Endothelial cell of umbilical vein (primary cell): Measurements from ENCODE around the gene VSTM4. TPM values are rescaled to one million over a fixed set of nuclear protein-coding genes. Genes with fewer than 3 reads are reported as not detected.

Source experiments
- BruUV-seq: library from RNA; stranded (reverse); fragments of 400-500 nt; replicated peaks from 2 replicates; lab custom pipeline; 2021; lab: Mats Ljungman, UMichigan
- CTCF ChIA-PET: fragments of 300-600, 350-600 bp; sonication (Branson Sonifier 250); formaldehyde crosslinking; loops from one replicate; lab custom pipeline; 2021; ENCODE audit warnings: antibody characterized with exemption, inconsistent platforms; lab: Charles Lee
- POLR2A ChIA-PET: fragments of 300-600, 350-600 bp; sonication (Branson Sonifier 250); formaldehyde crosslinking; loops from one replicate; lab custom pipeline; 2021; ENCODE audit warnings: antibody characterized with exemption, inconsistent platforms; lab: Charles Lee
- DNase-seq: peaks from one replicate; pipeline ENCODE4 v3.0.0-alpha.2; 2011; ENCODE audit warnings: low read depth, low spot score
- FAIRE-seq: peaks from 2 replicates; lab custom pipeline; 2011; peaks lifted over from hg19 to GRCh38; lab: Jason Lieb, UNC
- H2AFZ ChIP-seq: 2 replicates; pipeline ENCODE4 v1.6.0; 2012; ENCODE audit warnings: low read depth, low read length, control low read depth, inconsistent platforms
- H3K27ac ChIP-seq: 2 replicates; pipeline ENCODE4 v1.5.1; 2011; ENCODE audit warnings: low read depth, mild to moderate bottlenecking, control low read depth, low read length, moderate library complexity; ENCODE audit not compliant: insufficient read depth
- H3K27me3 ChIP-seq, 2 experiments: 2 replicates each; pipeline versions ENCODE4 v1.6.0 to v1.6.1; 2011; ENCODE audit warnings: low read length in 2 of 2, mixed read lengths in 1 of 2; ENCODE audit not compliant: control insufficient read depth in 2 of 2, insufficient read depth in 2 of 2
- H3K36me3 ChIP-seq, 2 experiments: 2 replicates in 1 of 2; 3 replicates in 1 of 2; pipeline ENCODE4 v1.5.1; 2011; ENCODE audit warnings: low read length in 2 of 2, mild to moderate bottlenecking in 1 of 2, moderate library complexity in 1 of 2; ENCODE audit not compliant: control insufficient read depth in 2 of 2, insufficient read depth in 2 of 2; ENCODE audit errors: extremely low read depth in 1 of 2
- H3K4me1 ChIP-seq: 3 replicates; pipeline ENCODE4 v1.5.1; 2011; ENCODE audit warnings: mild to moderate bottlenecking, low read length; ENCODE audit not compliant: control insufficient read depth, insufficient read depth; ENCODE audit errors: extremely low read depth
- H3K4me2 ChIP-seq: 2 replicates; pipeline ENCODE4 v1.6.1; 2011; ENCODE audit warnings: low read length, control low read depth, mixed read lengths; ENCODE audit not compliant: insufficient read depth
- H3K4me3 ChIP-seq, 3 experiments: fragments of 200-600 bp in 1 of 3; sonication (generic), shearing (Covaris generic) in 1 of 3; replicated peaks in 1 of 3; 2 replicates each; pipeline ENCODE4 v1.5.1; 2011 to 2016; ENCODE audit warnings: control low read depth in 3 of 3, low read length in 3 of 3, mild to moderate bottlenecking in 2 of 3, inconsistent platforms in 1 of 3, low read depth in 1 of 3, moderate library complexity in 1 of 3; ENCODE audit not compliant: insufficient read depth in 1 of 3
- H3K79me2 ChIP-seq: 2 replicates; pipeline ENCODE4 v1.6.0; 2012; ENCODE audit warnings: low read length, inconsistent platforms; ENCODE audit not compliant: control insufficient read depth, insufficient read depth
- H3K9ac ChIP-seq: replicated peaks from 2 replicates; pipeline ENCODE3; 2011; ENCODE audit warnings: low read length, control low read depth; ENCODE audit not compliant: insufficient read depth; ENCODE audit errors: extremely low read depth
- H3K9me1 ChIP-seq: replicated peaks from 3 replicates; pipeline ENCODE4 v1.6.0; 2011; ENCODE audit warnings: mild to moderate bottlenecking, low read length; ENCODE audit not compliant: control insufficient read depth, insufficient read depth; ENCODE audit errors: extremely low read depth
- H3K9me3 ChIP-seq: replicated peaks from 2 replicates; pipeline ENCODE4 v1.5.1; 2012; ENCODE audit warnings: low read length, inconsistent platforms; ENCODE audit not compliant: control insufficient read depth, insufficient read depth
- H4K20me1 ChIP-seq: replicated peaks from 2 replicates; pipeline ENCODE3; 2011; ENCODE audit warnings: mild to moderate bottlenecking, low read length; ENCODE audit not compliant: control insufficient read depth, insufficient read depth; ENCODE audit errors: extremely low read depth
- EZH2 ChIP-seq: IDR thresholded peaks from 2 replicates; pipeline ENCODE4 v1.6.1; 2012; ENCODE audit warnings: borderline replicate concordance, low read depth, mild to moderate bottlenecking, moderate library complexity, low read length, inconsistent platforms; ENCODE audit not compliant: severe bottlenecking
- FOS ChIP-seq: IDR thresholded peaks from 2 replicates; pipeline ENCODE4 v1.6.1; 2011; ENCODE audit warnings: mild to moderate bottlenecking, low read length, moderate library complexity, borderline replicate concordance; ENCODE audit not compliant: insufficient read depth
- GATA2 ChIP-seq: IDR thresholded peaks from 2 replicates; pipeline ENCODE4 v1.7.0; 2011; ENCODE audit warnings: low read depth, mild to moderate bottlenecking, moderate library complexity, mixed read lengths, low read length; ENCODE audit not compliant: insufficient read length, insufficient read depth
- JUN ChIP-seq: IDR thresholded peaks from 2 replicates; pipeline ENCODE4 v1.6.1; 2011; ENCODE audit warnings: borderline replicate concordance, low read depth; ENCODE audit not compliant: insufficient read length, insufficient read depth
- MYC ChIP-seq: IDR thresholded peaks from one replicate; pipeline ENCODE4 v1.6.1; 2011; ENCODE audit warnings: mild to moderate bottlenecking, low read depth, low read length
- POLR2A ChIP-seq: IDR thresholded peaks from 2 replicates; pipeline ENCODE4 v1.6.1; 2012; ENCODE audit warnings: low read depth, mild to moderate bottlenecking, control low read depth, low read length
- POLR2AphosphoS5 ChIP-seq: IDR thresholded peaks from 2 replicates; pipeline ENCODE4 v1.6.1; 2012; ENCODE audit warnings: low read depth, mild to moderate bottlenecking, control low read depth, low read length, moderate library complexity; ENCODE audit not compliant: insufficient read depth
- dilution Hi-C: fragments of 300-500 bp; cut with MboI; formaldehyde crosslinking; loops from one replicate; pipeline ENCODE4 v1.15.0; 2019; ENCODE audit warnings: low sequenced_read_pairs; ENCODE audit not compliant: extremely low pct_ligation_motif_present
- intact Hi-C: fragments of 100-400 bp; cut with micrococcal nuclease; formaldehyde crosslinking; loops from one replicate; pipeline ENCODE4 v1.10.0; 2022
- polyA plus RNA-seq, 4 experiments: library from polyadenylated mRNA; depleted of rRNA in 3 of 4; stranded (reverse) in 3 of 4; unstranded in 1 of 4; fragments of >200 nt; gene quantifications; 2 replicates each; pipeline versions ENCODE4 v1.2.1 to v1.2.3, GENCODE V29; 2011 to 2012; ENCODE audit warnings: missing spikeins in 1 of 4
- total RNA-seq: library from RNA; stranded (reverse); gene quantifications from 2 replicates; pipeline ENCODE4 v1.2.3, GENCODE V29; 2021
- TF ChIP-seq, protein P1 (sequence below): IDR thresholded peaks from 2 replicates; pipeline ENCODE4 v1.6.1; 2011; ENCODE audit not compliant: insufficient read depth, insufficient read length
- TF ChIP-seq, protein P2 (sequence below), 2 donors: IDR thresholded peaks; 1 replicate in 1 of 2; 2 replicates in 1 of 2; pipeline ENCODE4 v1.5.1; 2011; ENCODE audit warnings: low read length in 2 of 2, mild to moderate bottlenecking in 2 of 2, moderate library complexity in 2 of 2, control low read depth in 1 of 2, inconsistent platforms in 1 of 2, low read depth in 1 of 2; ENCODE audit not compliant: insufficient read depth in 1 of 2; ENCODE audit errors: extremely low read depth in 1 of 2

VSTM4 gene
- total and polyA plus RNA-seq, 2 donors (not counting 3 experiments of a cell fraction or from before 2014, with no cell fraction given), result 0.07 TPM

DNA sequence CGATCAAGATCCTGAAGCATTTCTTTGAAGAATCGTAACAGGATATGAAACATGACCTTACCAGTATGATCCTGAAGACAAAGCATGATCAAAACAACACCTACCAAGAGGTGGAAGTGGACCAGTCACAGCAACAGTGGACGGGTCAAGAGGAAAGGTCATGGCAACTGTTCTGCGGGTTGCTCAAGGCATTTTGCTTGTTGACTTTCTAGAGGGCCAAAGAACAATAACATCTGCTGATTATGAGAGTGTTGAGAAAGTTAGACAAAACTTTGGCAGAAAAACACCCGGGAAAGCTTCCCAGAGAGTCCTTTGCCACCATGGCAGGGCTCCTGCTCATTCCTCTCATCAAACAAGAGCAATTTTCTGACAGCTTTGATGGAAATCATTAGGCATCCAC lies 110.1 kb downstream of the VSTM4 start:
- Histone ChIP-seq H3K4me1 (no peaks in the 10 kb centered on the region), H3K9me1 (no peaks in the 10 kb centered on the region), H2AFZ (no peak overlapping the region), H3K4me3 (no peak overlapping the region), H3K9me3 (no peaks in the 10 kb centered on the region), H3K27me3 (no peaks in the 10 kb centered on the region), H3K4me2 (no peak overlapping the region), H3K9ac (no peak overlapping the region), H3K79me2 (no peaks in the 10 kb centered on the region), H4K20me1 (no peaks in the 10 kb centered on the region), H3K36me3 (no peaks in the 10 kb centered on the region), H3K27ac (no peak overlapping the region)
- ChIA-PET POLR2A (no interaction called here), CTCF (no interaction called here)
- TF ChIP-seq JUN (no peak), GATA2 (no peak), EZH2 (no peak), MYC (no peak), POLR2A (no peak), FOS (no peak), POLR2AphosphoS5 (no peak)
- TF ChIP-seq, protein P1, sequence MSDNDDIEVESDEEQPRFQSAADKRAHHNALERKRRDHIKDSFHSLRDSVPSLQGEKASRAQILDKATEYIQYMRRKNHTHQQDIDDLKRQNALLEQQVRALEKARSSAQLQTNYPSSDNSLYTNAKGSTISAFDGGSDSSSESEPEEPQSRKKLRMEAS, result no peak
- TF ChIP-seq, protein P2, sequence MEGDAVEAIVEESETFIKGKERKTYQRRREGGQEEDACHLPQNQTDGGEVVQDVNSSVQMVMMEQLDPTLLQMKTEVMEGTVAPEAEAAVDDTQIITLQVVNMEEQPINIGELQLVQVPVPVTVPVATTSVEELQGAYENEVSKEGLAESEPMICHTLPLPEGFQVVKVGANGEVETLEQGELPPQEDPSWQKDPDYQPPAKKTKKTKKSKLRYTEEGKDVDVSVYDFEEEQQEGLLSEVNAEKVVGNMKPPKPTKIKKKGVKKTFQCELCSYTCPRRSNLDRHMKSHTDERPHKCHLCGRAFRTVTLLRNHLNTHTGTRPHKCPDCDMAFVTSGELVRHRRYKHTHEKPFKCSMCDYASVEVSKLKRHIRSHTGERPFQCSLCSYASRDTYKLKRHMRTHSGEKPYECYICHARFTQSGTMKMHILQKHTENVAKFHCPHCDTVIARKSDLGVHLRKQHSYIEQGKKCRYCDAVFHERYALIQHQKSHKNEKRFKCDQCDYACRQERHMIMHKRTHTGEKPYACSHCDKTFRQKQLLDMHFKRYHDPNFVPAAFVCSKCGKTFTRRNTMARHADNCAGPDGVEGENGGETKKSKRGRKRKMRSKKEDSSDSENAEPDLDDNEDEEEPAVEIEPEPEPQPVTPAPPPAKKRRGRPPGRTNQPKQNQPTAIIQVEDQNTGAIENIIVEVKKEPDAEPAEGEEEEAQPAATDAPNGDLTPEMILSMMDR (IDR thresholded peaks at IDR 0.05; ENCODE audit: extremely low read depth in 1 of 2, insufficient read depth in 1 of 2, low read depth in 1 of 2, low read length in 2 of 2), result no peak
- dilution Hi-C loops (no loop called here), intact Hi-C loops (no loop called here)
- no peak for FAIRE-seq
- no peak for DNase-seq
- BruUV-seq, result no TSS peak
